Measurements from ENCODE around the gene DIP2A.

DNA sequence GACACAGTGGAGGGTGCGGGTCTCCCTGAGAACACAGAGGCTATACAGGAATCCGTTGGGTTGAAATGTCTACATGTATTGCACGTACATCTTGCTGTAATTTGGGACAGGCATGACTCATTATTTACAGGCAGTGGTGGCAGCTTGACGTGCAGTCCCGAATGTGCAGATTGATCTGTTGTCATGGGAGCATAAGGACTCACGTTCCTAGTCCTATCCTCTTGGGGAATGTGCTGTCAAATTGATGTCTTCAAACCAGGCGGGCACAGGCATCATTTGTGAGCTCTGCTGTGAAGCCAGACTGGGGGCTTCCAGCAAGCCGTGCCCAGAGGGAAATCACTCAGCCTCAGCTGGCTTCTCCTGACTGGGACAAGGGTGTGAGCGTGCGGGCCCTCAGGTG lies 105.7 kb downstream of the DIP2A start:
- TF ChIP-seq, protein P1, sequence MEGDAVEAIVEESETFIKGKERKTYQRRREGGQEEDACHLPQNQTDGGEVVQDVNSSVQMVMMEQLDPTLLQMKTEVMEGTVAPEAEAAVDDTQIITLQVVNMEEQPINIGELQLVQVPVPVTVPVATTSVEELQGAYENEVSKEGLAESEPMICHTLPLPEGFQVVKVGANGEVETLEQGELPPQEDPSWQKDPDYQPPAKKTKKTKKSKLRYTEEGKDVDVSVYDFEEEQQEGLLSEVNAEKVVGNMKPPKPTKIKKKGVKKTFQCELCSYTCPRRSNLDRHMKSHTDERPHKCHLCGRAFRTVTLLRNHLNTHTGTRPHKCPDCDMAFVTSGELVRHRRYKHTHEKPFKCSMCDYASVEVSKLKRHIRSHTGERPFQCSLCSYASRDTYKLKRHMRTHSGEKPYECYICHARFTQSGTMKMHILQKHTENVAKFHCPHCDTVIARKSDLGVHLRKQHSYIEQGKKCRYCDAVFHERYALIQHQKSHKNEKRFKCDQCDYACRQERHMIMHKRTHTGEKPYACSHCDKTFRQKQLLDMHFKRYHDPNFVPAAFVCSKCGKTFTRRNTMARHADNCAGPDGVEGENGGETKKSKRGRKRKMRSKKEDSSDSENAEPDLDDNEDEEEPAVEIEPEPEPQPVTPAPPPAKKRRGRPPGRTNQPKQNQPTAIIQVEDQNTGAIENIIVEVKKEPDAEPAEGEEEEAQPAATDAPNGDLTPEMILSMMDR (IDR thresholded peaks at IDR 0.05), result no peak
- TF ChIP-seq POLR2AphosphoS5 (IDR thresholded peaks at IDR 0.05) (no peak), POLR2A (IDR thresholded peaks at IDR 0.05) (no peak), EP300 (IDR thresholded peaks at IDR 0.05) (no peak)
